Activated CD4-positive, alpha-beta T cell treated with anti-CD3 and anti-CD28 coated beads, Interleukin-2, amount 50 U/mL, for 4 hours (primary cell): Measurements from ENCODE around the gene MPRIP.
"Not testable (repeated sequence)": the region's sequence is repeated elsewhere in the genome, so short reads cannot be mapped to it uniquely, and the experiment has no call there.

Experiments
- DNase-seq, 2 experiments: peaks; one replicate each; pipeline ENCODE4 v3.0.0-alpha.2; 2020

The MPRIP gene

DNA sequence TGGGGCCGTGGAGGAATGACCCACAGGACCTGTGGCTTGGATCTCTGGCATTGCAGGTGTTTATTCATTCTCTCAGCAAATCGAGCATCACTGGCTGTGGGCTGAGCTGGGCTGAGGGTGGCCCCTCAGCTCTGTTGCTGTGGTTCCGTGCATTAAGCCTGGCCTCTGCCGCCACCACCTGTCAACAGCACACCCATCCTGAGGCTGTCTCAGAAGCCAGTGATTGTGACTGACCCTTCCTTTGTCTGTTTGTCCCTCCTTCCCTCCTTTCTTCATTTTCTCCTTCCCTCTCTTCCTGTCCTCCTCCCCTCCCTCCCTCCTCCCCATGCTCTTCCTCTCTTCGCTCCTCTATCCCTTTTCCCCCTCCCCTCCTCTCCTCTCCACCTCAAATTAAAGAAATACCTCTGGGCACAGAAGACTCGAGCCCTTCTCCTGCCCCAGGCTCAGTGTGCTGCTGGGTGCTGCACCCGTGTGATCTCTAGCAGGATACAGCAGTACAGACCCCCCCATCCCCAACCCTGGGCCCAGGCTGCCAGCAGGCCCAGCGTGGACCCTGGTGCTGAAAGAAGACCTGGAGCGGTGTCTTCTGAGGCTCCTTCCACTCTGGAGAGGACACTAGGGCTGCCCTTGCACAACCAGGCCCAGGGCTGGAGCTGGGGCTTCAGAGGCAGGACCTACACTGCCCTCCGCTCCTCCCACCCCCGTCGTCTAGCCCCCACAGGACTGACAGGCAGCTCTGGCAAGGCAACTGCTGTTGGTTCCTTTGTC lies 88.0 kb downstream of the MPRIP start:
- DNase-seq, result no peak

DNA sequence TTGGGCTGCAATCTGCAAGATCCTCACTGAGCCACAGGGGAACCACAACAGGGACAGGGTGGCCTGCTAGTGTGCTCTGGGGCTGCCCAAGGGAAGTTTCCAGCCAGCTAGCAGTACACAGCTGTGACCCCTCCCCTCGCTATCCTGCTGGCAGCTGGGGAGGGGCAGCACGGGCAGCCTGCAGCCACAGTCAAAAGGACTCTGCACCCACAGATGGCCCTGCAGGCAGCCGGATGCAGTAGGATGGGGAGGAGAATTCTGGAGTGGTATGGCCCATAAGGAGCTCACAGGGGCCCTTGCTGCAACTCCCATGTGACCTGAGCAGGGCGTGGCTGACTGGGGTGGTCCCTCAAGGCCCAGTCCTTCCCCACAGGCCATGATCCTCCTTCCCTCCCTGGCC lies 89.6 kb downstream of the MPRIP start:
- DNase-seq, result no peak

DNA sequence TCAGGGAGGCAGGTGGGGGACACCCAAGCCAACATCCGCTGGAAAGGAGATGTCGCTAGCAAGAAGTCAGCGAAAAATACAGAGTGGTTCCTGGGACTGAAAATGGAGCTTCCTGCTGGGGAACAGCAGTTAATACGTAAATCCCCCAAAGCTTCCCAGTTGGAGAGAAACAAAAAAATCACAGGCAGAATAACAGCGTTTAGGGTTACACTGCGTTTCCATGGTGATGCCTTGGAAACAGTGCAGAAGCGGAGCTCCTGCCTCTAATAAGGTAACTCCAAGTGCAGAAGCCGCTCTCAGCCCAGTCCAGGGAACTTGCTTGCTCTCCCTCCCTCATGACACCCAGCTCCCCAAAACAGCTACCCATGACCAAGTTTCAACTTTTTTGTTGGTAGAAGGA lies 90.5 kb downstream of the MPRIP start:
- DNase-seq, result no peak

DNA sequence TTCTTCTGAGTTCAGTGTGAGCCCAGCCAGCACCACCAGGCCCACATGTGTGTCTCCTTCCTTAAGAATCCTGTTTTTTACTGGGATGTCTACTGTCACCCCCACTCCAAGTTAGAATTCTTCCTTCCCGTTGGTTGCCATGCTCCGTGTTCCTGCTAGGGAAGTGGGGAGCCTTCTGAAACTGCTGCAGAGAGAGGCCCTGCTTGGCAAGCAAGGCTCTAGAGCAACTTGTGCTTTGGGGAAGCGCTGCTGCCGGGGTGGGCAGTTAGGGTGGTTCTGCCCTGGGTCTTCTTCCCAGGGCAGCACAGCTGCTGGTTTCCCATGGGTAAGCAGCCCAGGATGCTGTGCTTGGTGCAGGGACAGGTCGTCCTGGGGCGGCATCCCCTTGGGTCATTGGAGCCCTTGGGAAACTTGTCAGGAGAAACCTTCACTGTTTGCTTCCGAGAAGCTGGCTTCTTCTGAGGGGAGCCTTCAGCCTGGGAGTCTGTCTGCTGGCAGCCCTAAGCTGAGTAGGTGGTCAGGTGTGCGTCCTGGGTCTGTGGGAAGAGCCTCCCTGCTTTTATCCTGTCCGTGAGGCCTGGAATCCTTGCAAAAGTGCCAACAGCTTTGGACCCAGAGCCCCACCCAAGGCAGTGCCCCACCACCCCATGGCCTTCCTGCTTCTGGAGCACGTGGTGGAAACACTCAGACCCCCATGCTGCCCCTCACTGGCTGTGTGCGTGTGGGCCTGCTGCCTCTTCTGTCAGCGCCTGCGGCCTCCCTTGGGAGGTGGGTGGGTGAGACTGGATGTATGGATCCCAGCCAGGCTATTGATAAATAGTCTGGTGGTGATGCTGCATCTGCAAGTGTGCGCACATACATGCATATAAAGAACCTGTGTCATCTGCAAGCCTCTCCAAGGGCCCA lies 92.0 kb downstream of the MPRIP start:
- no peak for DNase-seq

DNA sequence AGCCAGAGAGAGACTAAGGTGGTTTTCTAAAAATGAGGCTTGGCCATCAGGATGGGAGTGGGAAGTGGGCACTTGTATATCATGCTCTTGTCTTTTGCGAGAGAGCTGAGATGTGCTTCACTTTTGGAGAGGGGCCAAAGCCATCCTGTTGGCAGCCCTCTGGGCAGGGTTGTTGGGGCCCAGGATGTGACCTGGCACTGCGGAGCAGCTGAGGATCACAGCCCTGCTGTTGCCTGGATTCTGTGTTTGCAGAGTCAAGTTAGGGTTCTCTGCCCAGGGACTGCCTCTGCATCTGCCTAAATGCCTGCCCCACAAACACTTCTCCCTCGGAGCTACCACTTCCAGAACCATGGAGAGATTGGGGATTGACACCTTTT lies 92.7 kb downstream of the MPRIP start:
- DNase-seq, result no peak

DNA sequence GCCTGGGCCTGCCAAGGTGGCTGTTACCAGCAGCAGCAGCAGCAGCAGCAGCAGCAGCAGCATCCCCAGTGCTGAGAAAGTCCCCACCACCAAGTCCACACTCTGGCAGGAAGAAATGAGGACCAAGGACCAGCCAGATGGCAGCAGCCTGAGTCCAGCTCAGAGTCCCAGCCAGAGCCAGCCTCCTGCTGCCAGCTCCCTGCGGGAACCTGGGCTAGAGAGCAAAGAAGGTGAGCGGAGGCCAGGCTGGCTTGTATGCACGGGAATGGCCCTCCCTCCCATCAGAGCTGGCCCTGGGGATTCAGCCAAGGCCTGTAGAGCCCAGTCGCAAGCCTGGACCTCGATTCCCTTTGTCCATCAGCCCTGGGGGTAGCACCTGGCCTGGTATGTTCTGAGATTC lies 94.0 kb downstream of the MPRIP start:
- DNase-seq, result not testable (repeated sequence)

DNA sequence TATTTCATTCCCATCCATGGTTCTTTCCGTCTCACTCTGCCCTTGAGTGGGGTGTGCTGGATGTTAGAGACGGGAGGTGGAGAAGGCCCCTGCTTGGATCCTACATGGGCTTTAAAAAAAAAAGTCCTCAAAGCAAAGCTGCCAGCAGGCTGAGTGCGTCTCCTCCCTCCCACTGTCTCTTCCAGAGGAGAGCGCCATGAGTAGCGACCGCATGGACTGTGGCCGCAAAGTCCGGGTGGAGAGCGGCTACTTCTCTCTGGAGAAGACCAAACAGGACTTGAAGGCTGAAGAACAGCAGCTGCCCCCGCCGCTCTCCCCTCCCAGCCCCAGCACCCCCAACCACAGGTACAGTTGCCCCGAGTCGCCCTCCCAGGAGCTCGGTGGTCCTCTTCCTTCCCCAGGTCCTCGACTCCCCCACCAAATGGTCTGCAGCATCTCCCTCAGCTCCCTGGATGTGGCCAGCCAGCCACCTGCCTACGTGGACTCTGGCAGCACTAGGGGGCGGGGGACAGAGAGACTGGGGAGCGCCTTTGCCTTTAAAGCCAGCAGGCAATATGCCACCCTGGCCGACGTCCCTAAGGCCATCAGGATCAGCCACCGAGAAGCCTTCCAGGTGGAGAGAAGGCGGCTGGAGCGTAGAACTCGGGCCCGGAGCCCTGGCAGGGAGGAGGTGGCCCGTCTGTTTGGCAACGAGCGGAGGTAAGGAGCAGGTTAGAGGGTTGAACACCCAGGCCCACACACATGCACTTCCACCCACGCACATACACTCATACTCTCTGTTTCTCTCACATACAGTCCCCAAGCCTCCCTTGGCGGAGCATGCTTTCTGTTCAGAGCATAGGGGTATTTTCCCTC lies 95.7 kb downstream of the MPRIP start:
- no peak for DNase-seq

DNA sequence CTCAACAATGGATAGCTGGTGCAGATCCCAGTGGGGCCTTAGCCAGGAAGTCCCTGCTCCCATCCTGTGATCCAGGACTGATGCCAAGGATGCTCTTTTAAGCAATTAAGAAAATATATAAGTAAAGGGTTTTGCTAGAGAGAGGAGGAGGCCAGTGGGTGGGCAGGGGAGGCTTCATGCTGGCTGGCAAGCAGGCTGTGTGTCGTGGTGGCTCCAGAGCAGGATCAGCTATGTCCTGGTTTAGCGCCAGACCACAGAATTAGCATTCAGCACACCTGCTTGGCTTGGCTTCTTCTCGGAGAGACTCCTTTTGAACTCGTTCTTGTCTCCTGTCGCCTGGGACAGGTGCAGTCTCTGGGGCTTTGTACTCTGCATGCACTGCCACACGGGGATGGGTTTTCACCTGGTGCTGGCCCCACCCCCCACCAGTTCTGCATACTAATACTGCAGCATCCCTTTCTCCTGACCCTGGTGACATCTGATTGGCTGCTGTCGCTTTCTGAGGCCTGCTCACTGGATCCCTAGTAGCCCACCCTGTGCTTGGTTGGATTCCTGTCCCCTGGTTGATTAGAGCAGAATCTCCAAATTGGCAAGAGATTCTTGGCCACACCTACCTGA lies 97.8 kb downstream of the MPRIP start:
- no peak for DNase-seq

DNA sequence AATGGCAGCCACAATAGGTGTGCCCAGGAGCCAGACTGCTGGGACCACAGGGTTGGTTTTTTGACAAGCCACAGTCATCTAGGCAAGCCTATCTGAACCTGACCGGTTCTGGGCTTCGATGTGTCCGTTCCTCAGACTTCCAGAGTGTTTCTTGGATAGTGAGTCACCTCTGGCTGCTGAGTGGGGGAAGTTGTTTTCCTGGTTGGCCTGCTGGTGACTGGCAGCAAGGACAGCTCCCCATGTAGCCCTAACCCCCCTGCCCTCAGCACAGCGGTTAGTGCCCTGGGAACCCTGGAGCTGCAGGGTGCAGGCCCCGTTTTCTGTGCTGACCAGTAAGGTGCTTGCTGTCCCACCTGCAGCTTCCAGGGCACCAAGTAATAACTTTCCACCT lies 98.3 kb downstream of the MPRIP start:
- no peak for DNase-seq

DNA sequence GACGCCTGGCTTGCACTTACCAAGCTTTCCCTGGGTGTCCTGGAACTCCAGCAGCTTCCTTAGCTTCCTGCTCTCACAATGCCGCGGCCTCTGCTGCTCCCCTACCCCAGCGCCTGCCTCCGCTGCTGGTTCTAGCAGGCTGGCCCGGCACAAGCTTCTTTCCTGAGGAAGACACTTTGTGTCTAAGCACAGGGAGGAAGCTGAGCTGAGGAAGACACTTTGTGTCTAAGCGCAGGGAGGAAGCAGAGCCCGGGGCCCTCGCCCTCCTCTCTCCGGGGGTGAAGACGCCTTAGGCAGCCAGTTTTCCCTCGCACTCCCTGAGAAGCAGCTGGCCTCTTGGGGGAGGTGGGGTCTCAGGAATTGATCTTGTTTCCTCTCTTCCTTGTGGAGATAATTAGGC lies 99.0 kb downstream of the MPRIP start:
- DNase-seq, result no peak

DNA sequence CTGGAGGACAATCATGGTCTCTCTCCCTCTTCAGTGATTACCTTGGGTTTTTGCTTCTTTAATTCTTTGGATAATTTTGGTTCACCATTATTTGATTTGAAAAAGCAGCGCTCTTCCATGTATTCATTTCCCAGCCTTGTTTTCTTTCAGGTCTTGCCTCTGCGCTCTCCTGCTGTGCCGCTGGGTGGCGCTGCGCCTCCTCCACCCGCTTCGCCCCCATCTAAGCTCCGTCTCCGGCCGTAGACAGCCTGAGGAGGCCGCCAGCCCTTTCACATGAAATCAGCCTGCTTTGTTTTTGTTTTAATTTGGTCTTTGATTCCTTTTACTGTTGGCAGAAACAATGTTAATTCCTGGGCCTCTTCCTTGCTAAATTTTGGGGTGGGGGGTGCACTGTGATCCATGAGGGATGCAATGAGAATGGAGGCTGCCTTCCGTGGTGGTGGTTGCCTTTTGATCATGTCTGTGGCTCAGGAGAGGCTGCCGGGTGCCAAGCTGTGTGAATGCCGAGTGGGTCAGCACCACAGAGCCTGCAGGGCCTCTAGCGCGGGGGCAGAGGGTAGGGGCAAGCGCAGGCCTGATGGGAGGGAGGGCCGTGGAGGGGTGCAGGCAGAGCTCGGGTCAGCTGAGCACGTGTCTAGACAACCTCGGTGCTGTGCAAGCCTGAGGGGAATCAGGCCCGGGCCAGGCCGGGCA lies 99.7 kb downstream of the MPRIP start:
- peak; percentile 46 to 49 for DNase-seq

DNA sequence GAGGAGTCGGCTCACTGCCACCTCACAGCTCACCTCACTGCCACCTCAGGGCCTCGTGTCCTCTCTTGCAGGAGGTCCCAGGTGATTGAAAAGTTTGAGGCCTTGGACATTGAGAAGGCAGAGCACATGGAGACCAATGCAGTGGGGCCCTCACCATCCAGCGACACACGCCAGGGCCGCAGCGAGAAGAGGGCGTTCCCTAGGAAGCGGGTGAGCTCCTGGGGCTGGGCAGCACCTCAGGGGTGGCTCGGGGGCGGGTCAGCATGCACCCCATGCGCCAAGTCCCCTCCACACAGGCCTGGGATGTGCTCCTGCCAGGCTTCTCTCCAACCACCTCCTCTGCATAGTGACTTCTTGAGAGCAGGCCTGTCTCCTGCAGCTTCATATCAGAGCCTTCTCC lies 100.3 kb downstream of the MPRIP start:
- DNase-seq, result no peak

DNA sequence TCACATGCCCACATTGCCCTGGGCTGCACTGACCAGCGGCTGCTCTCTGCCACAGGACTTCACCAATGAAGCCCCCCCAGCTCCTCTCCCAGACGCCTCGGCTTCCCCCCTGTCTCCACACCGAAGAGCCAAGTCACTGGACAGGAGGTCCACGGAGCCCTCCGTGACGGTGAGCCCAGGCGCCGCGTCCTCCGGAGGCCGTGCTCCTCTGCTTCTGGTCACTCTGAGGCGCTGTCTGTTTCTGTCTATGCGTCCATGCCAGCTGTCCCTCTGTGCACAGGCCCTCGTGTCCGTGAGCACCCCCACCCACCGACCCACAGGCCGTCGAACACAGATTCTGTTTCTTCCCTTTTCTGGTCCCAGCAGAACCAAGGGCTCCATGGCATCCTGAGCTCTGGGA lies 101.2 kb downstream of the MPRIP start:
- no peak for DNase-seq

DNA sequence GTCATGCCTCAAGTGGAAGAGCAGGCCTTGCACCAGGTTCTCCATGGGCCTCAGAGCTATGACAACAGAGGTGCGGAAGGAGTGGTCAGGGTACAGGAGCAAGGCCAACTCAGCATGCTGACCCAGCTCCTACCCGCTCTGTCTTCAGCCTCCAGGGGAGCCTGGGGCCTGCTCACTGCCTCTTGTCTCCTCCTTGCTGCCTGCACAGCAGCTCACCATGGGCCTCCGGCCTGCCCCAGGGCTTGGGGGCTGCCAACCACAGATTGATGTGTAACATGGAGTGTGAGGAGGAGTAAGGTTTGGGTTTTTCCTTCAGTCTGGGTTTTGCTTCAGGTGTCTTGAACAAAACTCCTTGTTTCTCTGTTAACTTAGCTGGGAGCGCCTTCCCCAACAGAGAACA lies 101.8 kb downstream of the MPRIP start:
- no peak for DNase-seq

DNA sequence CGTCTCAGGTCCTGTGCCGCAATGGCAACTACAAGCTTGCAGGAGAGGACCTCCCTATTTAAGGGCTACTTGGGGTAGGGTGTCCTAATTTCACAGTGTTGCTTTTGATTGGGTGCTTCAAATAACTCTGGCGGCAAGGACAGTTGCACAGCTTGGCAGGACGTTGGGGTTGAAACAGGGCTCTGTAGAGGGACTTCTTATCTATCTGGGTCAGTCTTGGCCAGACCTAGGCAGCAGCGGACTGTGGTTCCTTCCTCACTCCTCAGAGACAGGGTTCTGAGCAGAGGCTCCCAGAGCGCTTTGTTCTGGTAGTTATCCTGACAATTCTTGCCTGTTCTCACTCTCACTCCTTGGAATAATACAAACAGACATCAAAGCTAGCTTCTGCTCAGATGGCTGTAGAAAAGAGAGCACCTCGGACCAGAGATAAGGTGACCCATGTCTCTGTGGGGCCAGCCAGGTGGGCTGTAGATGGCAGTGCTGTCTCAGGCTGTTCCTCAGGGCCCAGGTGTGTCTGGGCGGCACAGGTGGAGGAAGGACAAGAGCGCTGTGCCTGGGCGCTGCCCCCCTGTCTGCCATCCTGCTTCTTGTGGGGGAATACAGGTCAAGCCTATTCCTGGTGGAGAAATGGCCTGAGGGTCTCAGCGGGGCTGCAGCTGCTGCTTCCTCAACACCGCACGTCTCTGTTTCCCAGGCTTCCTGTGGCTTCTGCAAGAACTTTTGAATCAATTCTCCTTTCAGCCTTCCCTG lies 102.8 kb downstream of the MPRIP start:
- no peak for DNase-seq

DNA sequence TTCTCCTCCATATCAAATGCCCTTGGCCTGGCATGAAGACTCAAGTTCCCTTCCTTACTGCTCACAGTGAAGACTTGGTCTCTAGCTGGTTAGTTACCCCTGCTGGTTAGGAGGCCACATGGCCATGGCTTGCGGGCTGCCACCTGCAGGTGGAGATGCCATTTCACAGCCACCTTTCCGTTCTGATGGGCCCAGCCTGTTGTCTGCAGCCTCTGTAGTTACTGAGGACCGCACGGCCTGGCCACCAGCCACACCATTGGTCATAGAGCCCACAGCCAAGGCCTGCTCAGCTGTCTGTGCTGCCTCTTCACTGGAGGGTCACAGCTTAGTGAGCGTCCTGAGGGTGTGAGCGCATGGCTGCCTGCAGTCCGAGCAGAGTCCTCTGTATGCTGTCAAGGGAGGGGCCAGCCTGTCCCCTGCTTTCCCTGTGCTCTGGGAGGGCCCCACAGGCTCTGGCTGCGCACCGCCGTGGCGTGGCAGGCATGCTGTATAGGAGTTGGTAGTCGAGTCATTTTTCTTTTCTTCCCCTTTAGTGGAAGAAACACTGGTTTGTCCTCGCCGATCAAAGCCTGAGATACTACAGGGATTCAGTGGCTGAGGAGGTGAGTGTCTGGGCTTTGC lies 104.6 kb downstream of the MPRIP start:
- no peak for DNase-seq

DNA sequence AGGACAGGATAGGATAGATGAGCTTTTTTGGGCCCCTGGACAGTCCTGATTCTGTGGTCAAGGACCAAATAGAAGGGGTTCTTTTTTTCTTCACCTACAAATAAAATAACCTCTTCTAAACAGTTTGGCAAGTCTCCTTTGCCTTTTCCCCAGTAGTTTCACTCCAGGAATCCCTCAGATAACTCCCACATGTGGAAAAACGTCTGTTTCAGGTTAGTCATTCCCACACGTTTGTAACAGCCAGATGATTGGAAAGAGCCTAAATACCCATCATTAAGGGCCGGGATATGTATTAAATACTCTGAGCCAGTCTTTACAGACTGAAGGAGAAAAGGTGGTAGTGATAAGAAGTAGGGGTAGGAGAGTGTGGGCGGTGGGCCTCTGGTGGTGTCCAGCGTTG lies 105.6 kb downstream of the MPRIP start:
- no peak for DNase-seq

DNA sequence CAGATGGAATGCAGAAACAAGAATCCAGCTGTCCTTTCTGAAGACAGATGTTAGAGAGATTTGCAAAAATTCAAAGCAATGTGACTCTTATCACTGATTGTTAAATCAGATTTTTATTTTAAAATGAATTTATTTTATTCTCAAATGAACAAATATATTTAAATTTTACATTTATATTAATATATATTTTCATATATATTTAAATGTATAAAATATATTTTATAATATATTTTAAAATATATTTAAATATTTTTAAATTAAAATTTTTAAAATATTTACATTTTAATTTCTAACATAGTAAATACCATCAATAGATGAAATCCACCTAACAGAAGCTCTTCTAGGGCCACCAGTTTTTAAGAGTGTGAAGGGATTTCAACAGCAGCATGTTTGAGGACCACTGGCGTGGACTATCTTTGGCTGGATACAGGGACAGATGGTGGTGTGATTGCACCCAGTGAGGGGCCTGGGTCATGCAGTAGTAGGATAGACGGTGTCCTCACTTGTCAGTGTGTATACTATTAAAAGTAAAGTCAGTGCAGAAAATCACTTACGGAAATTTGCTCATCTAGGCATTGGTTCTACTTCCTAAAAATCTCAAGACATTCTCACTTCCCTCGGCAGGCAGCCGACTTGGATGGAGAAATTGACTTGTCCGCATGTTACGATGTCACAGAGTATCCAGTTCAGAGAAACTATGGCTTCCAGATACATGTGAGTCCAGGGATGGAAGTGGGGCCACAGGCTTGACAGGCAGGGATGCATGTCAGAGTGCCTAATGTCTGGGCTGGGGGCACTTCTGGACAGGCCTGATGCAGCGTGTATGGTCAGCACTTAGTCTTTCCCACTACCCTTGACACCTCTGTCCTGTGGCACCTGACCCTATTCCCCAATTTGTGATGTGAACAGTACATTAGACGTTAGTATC lies 107.5 kb downstream of the MPRIP start:
- DNase-seq, result no peak

DNA sequence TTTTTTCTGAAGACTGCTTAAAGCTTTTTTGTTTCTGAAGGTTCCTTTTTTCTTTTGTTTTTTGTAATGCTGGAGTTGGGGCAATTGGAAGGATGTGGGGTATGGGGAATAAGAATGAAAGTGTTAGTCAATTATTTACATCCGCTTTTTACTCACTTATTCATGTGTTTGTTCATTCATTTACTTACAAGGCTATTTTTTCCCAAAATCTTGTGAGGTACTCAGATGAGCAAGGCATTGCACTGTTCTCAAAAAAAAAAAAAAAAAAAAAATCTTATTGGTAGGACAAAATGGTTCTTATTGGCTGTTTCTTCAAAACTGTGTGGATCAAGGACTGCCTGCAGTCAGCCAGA lies 108.2 kb downstream of the MPRIP start:
- DNase-seq, result no peak

DNA sequence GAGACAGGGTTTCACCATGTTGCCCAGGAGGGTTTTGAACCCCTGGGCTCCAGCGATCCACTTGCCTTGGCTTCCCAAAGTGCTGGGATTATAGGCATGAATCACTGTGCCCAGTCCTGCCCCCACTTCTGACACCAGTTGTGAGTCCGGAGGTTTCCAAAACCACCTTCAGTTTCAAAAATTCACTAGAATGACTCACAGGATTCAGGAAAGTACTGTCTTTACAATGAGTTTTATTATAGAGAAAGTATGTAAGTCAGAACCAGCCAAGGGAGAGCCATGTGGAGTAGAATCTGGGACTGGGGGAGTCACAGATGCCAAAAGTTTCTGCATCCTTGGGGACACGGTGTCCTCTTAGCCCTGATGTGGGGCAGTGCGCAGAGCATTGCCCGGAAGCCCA lies 108.8 kb downstream of the MPRIP start:
- no peak for DNase-seq
